Thyroid gland (tissue), 4 donors: ENCODE results near the gene ARHGEF10L. TPM values are rescaled to one million over a fixed set of nuclear protein-coding genes. Genes with fewer than 3 reads are reported as not detected.
A peak's percentile ranks its signal among the peaks of the same experiment; 100 is the strongest.

Experiments used
- DNase-seq, 2 donors: peaks; one replicate each; pipeline ENCODE4 v3.0.0-alpha.2; 2019
- H3K27ac ChIP-seq, 3 donors: fragments of 200-600 bp; sonication (generic); 1 replicate in 2 of 3; 2 replicates in 1 of 3; pipeline ENCODE4 v1.5.1; 2016 to 2019; ENCODE audit warnings: mild to moderate bottlenecking in 1 of 3, moderate library complexity in 1 of 3
- H3K27me3 ChIP-seq: fragments of 200-600 bp; sonication (generic); one replicate; pipeline ENCODE4 v1.5.1; 2019
- H3K36me3 ChIP-seq, 2 donors: fragments of 200-600 bp; sonication (generic); one replicate each; pipeline ENCODE4 v1.5.1; 2016 to 2019
- H3K4me1 ChIP-seq, 2 donors: fragments of 200-600 bp; sonication (generic); one replicate each; pipeline ENCODE4 v1.5.1; 2017 to 2019
- H3K4me3 ChIP-seq, 3 donors: fragments of 200-600 bp; sonication (generic); replicated peaks in 1 of 3; 1 replicate in 2 of 3; 2 replicates in 1 of 3; pipeline ENCODE4 v1.5.1; 2016; ENCODE audit warnings: mild to moderate bottlenecking in 1 of 3
- H3K9me3 ChIP-seq: fragments of 200-600 bp; sonication (generic); one replicate; pipeline ENCODE4 v1.5.1; 2017
- CTCF ChIP-seq, 6 experiments: fragments of 200-600 bp in 3 of 6; fragments of 450-650 bp in 3 of 6; sonication (generic) in 3 of 6; IDR thresholded peaks; one replicate each; pipeline ENCODE4 v1.5.1; 2016 to 2019; ENCODE audit warnings: antibody characterized with exemption in 6 of 6, mild to moderate bottlenecking in 2 of 6, inconsistent platforms in 1 of 6, moderate library complexity in 1 of 6
- POLR2A ChIP-seq, 2 donors: fragments of 450-650 bp; IDR thresholded peaks; one replicate each; pipeline ENCODE4 v1.6.1; 2017; ENCODE audit warnings: antibody characterized with exemption in 2 of 2, mild to moderate bottlenecking in 2 of 2, moderate library complexity in 1 of 2
- WGBS, 2 donors: methylation state at CpG; one replicate each; pipeline ENCODE4 v1.1.5; 2017; 5-methylcytosine and 5-hydroxymethylcytosine counted together
- intact Hi-C: fragments of 100-400 bp; cut with DNase I; formaldehyde crosslinking; loops from one replicate; pipeline ENCODE4 v1.15.1; 2023
- total RNA-seq, 4 donors: library from RNA; depleted of rRNA; stranded (reverse); fragments of >200 nt; gene quantifications; one replicate each; pipeline ENCODE4 v1.2.3, GENCODE V29; 2016

ARHGEF10L gene
- total RNA-seq, 4 donors from 2014 or later, result 32.2 to 64.5 (median 51.4) TPM

- Histone ChIP-seq H3K36me3 (peaks cover 14 to 15% of the 10 kb centered on the region in 2 donors), H3K27me3 (no peaks in the 10 kb centered on the region), H3K4me1 (peaks cover 0 to 3% of the 10 kb centered on the region in 2 donors), H3K4me3 (no peak overlapping the region), H3K9me3 (no peaks in the 10 kb centered on the region), H3K27ac (peak overlapping the region in 1 of 3 donors; percentile 15)
- TF ChIP-seq CTCF (IDR thresholded peaks at IDR 0.05), result no peak
- TF ChIP-seq POLR2A (IDR thresholded peaks at IDR 0.05), result no peak
- 86 to 89% methylated on average over 19 of the region's 19 CpGs for WGBS, 2 donors
- DNase-seq, result no peak
- intact Hi-C loops, result no loop called here
Observed at GRCh38 chr1:17618558-17619247, 79.2 kb downstream of the ARHGEF10L start.

GRCh38 chr1:17620448-17620847, 81.0 kb downstream of the ARHGEF10L start:
- Histone ChIP-seq H3K4me3 (no peak overlapping the region), H3K36me3 (peaks cover 24 to 25% of the 10 kb centered on the region in 2 donors), H3K9me3 (no peaks in the 10 kb centered on the region), H3K4me1 (peaks cover 0 to 3% of the 10 kb centered on the region in 2 donors), H3K27me3 (no peaks in the 10 kb centered on the region), H3K27ac (no peak overlapping the region)
- TF ChIP-seq CTCF (IDR thresholded peaks at IDR 0.05), result no peak
- no peak for TF ChIP-seq POLR2A (IDR thresholded peaks at IDR 0.05)
- intact Hi-C loops, result no loop called here
- no peak for DNase-seq
- 86 to 96% methylated on average over 5 of the region's 5 CpGs for WGBS, 2 donors

GRCh38 chr1:17621691-17622090, 82.2 kb downstream of the ARHGEF10L start:
- Histone ChIP-seq H3K4me3 (no peak overlapping the region), H3K4me1 (peaks cover 0 to 3% of the 10 kb centered on the region in 2 donors), H3K9me3 (no peaks in the 10 kb centered on the region), H3K36me3 (peaks cover 25 to 36% of the 10 kb centered on the region in 2 donors), H3K27ac (no peak overlapping the region), H3K27me3 (no peaks in the 10 kb centered on the region)
- no peak for DNase-seq
- WGBS, 2 donors, result 75 to 80% methylated on average over 6 to 10 of the region's 10 CpGs
- TF ChIP-seq CTCF (IDR thresholded peaks at IDR 0.05), result no peak
- TF ChIP-seq POLR2A (IDR thresholded peaks at IDR 0.05), result no peak
- intact Hi-C loops, result no loop called here

GRCh38 chr1:17622823-17623222, 83.3 kb downstream of the ARHGEF10L start:
- no peak for DNase-seq
- H3K9me3 ChIP-seq, result no peaks in the 10 kb centered on the region
- peaks cover 25 to 44% of the 10 kb centered on the region in 2 donors for H3K36me3 ChIP-seq
- WGBS, 2 donors, result 94 to 97% methylated on average over 22 of the region's 22 CpGs
- no peak overlapping the region for H3K27ac ChIP-seq
- intact Hi-C loops, result no loop called here
- H3K27me3 ChIP-seq, result no peaks in the 10 kb centered on the region
- peaks cover 0 to 1% of the 10 kb centered on the region in 2 donors for H3K4me1 ChIP-seq
- TF ChIP-seq POLR2A (IDR thresholded peaks at IDR 0.05) (no peak), CTCF (IDR thresholded peaks at IDR 0.05) (no peak)
- no peak overlapping the region for H3K4me3 ChIP-seq

- TF ChIP-seq CTCF (IDR thresholded peaks at IDR 0.05) (no peak), POLR2A (IDR thresholded peaks at IDR 0.05) (no peak)
- DNase-seq, result no peak
- intact Hi-C loops, result no loop called here
Observed at GRCh38 chr1:17624611-17625233, 85.2 kb downstream of the ARHGEF10L start.

More at GRCh38 chr1:17624611-17625233, 85.2 kb downstream of the ARHGEF10L start:
- H3K4me1 ChIP-seq, result no peaks in the 10 kb centered on the region
- no peaks in the 10 kb centered on the region for H3K9me3 ChIP-seq
- no peak overlapping the region for H3K4me3 ChIP-seq
- H3K36me3 ChIP-seq, result peaks cover 25 to 51% of the 10 kb centered on the region in 2 donors
- H3K27me3 ChIP-seq, result no peaks in the 10 kb centered on the region
- H3K27ac ChIP-seq, result no peak overlapping the region
- 80 to 86% methylated on average over 7 to 8 of the region's 8 CpGs for WGBS, 2 donors
